ENCODE measurements around the gene TBC1D26. TPM values are rescaled to one million over a fixed set of nuclear protein-coding genes. Genes with fewer than 3 reads are reported as not detected.

TBC1D26 gene
- total and polyA plus RNA-seq, 2 of the 4 experiments (the other 2 are of a cell fraction) = 0.02 TPM; not detected in 1

GRCh38 chr17:15741624-15742023 is 9.5 kb downstream of the TBC1D26 start:
- Histone ChIP-seq H3K4ac (ENCODE audit: low read depth, low read length) (no peak overlapping the region), H4K8ac (ENCODE audit: low read depth in 2 of 2, low read length in 2 of 2) (no peak overlapping the region), H4K20me1 (ENCODE audit: insufficient read depth, low read length) (no peaks in the 10 kb centered on the region), H3K9me1 (ENCODE audit: insufficient read depth, low read length) (no peaks in the 10 kb centered on the region), H3K4me2 (ENCODE audit: low read depth, low read length) (no peak overlapping the region), H2BK20ac (ENCODE audit: low read depth, low read length) (no peak overlapping the region), H2BK5ac (ENCODE audit: low read depth, low read length, poor library complexity, severe bottlenecking) (no peak overlapping the region), H3K14ac (replicated peaks; ENCODE audit: low read depth, low read length) (no peak overlapping the region), H2AK5ac (ENCODE audit: low read depth, low read length) (no peak overlapping the region), H3K27ac (ENCODE audit: insufficient read depth, low read length) (no peak overlapping the region), H3K9ac (ENCODE audit: low read depth, low read length) (no peak overlapping the region), H3K23ac (ENCODE audit: low read depth, low read length) (no peak overlapping the region), H2BK120ac (ENCODE audit: low read depth, low read length) (no peak overlapping the region), H2AFZ (replicated peaks; ENCODE audit: low read length, poor library complexity) (no peak overlapping the region), H2BK15ac (ENCODE audit: low read depth, low read length) (no peak overlapping the region), H3K4me3 (ENCODE audit: insufficient read depth, low read depth, low read length) (no peak overlapping the region), H3K27me3 (ENCODE audit: control insufficient read depth, insufficient read depth, low read length) (peaks cover 11% of the 10 kb centered on the region), H3K56ac (ENCODE audit: extremely low read depth, insufficient read depth, low read length) (no peak overlapping the region), H3K79me1 (ENCODE audit: low read depth in 1 of 2, low read length in 2 of 2) (no peaks in the 10 kb centered on the region), H3K9me3 (ENCODE audit: control insufficient read depth, insufficient read depth, low read length) (peaks cover under 1% of the 10 kb centered on the region; the same call in 1 of the 2 replicates), H4K91ac (ENCODE audit: insufficient read depth, low read depth, low read length) (no peak overlapping the region), H2AK9ac (replicated peaks; ENCODE audit: low read depth, low read length, poor library complexity) (no peak overlapping the region), H3K18ac (ENCODE audit: low read depth, low read length) (no peak overlapping the region), H3K4me1 (ENCODE audit: control insufficient read depth, insufficient read depth, low read length) (no peaks in the 10 kb centered on the region; the same call in 1 of the 2 replicates), H3K36me3 (ENCODE audit: control insufficient read depth, insufficient read depth, low read length) (no peaks in the 10 kb centered on the region), H4K5ac (ENCODE audit: low read depth, low read length) (no peak overlapping the region)
- intact Hi-C loops (cut with micrococcal nuclease) (no loop called here), in situ Hi-C loops (cut with MboI; ENCODE audit: low sequenced_read_pairs) (no loop called here), dilution Hi-C loops (cut with HindIII; ENCODE audit: low sequenced_read_pairs, unreplicated experiment) (no loop called here)
- WGBS, 2 experiments (ENCODE audit: extremely low coverage in 2 of 2, insufficient read length in 1 of 2) = no CpG with 5 or more reads among the region's 9 CpGs
- BruUV-seq (replicated peaks) = no TSS peak
- POLR2A ChIA-PET (ENCODE audit: unreplicated experiment) = interaction anchor here (0.5 kb wide), 1 partner anchor 50 kb away, joined by 3 read pairs; no protein-coding TSS in a partner anchor
- ATAC-seq (ENCODE audit: low read depth) = no peak
- DNase-seq = no peak
- no peak for TF ChIP-seq POLR2A (IDR thresholded peaks at IDR 0.05; ENCODE audit: low read depth, low read length)
- TF ChIP-seq MAZ (IDR thresholded peaks at IDR 0.05; ENCODE audit: borderline replicate concordance, low read depth, low read length) = no peak
- TF ChIP-seq ELK1 (IDR thresholded peaks at IDR 0.05; ENCODE audit: borderline replicate concordance, low read depth, low read length) = no peak
- TF ChIP-seq MXI1 (IDR thresholded peaks at IDR 0.05; ENCODE audit: borderline replicate concordance, low read depth, low read length) = no peak
- CTCF ChIA-PET = no interaction called here

Measured in IMR-90 (cell line).